Stimulated activated CD4-positive, alpha-beta T cell treated with anti-CD3 and anti-CD28 coated beads, Interleukin-1b, Interleukin-23, amount 100 ng/mL, for 1 hour (primary cell): Measurements from ENCODE around the gene SH2D7.

Experiments
- DNase-seq, 2 donors: peaks; one replicate each; pipeline ENCODE4 v3.0.0-alpha.2; 2020; ENCODE audit warnings: low read depth in 2 of 2

The SH2D7 gene

DNA sequence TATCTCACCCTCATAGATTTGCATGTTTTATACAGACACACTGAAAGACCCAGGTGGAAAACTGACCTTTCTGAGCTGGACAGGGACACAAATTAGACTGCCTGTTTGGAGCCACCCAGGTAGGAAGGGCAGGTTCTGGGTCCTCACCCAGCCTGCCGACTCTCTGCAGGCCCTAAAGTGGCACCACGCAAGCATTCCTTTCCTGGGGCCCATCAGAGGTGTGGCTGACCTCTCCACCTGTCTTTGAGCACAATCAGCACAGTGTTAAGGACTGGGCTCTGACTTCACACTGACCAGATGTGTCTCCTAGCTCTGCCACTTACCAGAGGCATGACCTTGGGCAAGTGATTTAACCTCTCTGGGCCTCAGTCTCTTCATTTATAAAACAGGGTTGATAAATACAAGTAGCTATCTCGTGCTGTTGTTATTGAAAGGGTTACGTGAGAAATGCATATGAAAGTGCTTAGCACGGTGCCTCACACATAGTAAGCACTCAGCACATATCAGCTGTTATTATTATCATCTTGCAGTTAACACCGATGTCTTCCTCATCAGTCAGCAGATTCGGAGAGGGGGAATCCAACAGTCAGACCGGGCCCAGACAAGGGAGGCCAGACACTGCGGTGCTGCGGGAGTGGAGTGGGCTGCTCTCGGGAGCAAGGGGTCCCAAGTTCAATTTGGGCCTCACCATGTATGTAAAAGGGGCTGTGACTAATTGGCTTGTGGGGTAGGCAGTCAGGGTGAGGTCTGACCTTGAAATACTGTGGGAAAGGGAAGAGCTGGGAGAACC is 12.9 kb upstream of the SH2D7 start:
- DNase-seq: no peak

GRCh38 chr15:78080088-78080460 is 12.3 kb upstream of the SH2D7 start:
- no peak for DNase-seq

- DNase-seq: no peak
These were observed 10.1 kb upstream of the SH2D7 start for GRCh38 chr15:78082106-78082742.

DNA sequence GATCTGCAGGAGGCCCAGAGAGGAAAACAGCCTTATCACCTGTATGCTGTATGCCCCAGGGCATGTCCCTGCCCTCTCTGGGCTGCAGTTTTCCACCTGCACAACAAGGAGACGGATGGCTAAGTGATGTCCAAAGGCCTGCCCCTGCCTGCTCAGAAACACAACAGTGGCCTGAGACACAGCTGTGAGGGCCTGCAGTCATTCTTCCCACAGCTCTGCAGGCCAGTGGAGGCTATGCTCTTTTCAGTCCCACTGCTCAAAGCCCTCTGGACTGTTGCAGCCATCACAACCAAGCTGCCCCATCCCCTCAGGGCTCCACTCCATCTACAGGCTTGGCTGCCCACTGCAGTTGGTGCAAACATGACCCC is 9.6 kb upstream of the SH2D7 start:
- DNase-seq: no peak

DNA sequence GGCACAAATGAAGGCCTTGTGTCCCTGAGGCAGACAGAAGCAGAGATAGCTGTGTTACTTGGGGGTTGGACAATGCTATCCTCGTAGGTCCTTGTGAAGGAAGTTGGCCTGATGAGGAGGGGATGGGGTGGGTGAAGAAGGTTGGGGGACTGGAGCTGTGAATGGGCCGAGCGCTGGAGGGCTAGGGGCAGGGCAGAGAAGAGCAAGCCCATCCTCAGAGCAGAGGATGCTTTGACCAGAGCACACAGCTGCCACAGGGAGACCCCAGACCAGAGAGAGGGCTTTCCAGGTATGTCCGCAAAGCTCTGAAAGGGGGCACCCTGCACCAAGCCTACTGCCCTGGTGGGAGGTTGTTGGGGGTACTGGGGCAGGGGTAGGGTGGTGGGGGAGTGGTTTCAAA is 9.2 kb upstream of the SH2D7 start:
- DNase-seq: no peak

DNA sequence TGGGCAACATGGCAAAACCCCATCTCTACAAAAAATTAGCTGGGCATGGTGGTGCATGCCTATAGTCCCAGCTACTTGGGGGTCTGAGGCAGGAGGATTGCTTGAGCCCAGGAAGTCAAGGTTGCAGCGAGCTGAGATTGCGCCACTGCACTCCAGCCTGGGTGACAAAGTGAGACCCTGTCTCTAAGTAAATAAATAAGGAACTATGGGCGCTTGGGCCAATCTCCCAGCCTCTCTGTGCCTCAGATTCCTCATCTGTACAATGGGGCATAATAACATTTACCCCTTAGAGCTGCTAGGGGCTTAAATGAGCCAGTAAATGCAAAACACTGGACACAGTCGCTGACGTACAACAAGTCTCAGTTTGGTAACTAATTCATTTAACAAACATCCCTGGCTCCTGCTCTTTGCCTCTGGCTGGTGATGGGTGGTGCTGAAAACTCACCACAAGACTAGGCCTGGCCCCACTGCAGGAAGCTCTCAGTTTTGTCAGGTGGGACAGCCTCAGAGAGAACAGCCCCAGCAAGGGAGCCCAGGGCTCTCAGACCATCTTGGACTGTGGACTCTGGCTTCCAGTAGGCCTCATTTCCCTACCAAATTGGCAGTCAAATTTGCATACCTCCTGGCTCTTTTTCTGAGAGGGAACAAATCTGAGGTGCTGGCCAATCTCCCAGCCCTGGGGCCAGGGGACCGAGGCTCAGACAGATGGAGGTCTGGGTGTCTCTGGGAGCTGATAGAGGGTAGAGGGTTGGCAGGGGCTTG is 8.5 kb upstream of the SH2D7 start:
- no peak for DNase-seq

GRCh38 chr15:78084449-78084750 is 8.0 kb upstream of the SH2D7 start:
- DNase-seq: no peak

- DNase-seq: no peak
These were observed 6.4 kb upstream of the SH2D7 start for GRCh38 chr15:78085928-78086327.

GRCh38 chr15:78087951-78088772 is 4.2 kb upstream of the SH2D7 start:
- no peak for DNase-seq

DNA sequence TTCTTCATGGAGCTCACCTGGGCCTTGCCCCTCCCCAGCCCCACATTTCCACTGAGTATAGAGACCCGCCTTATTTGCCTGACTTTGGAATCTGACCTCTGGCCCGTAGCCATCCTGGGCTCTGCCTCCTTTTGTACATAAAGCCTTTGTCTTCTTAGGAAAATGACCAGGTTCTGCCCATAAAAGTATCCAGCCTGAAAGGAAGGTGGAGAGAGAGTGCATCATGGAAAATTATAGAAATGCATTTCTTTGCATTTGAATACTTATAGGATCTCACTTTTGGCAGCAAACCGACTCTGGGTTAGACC is 3.6 kb upstream of the SH2D7 start:
- DNase-seq: no peak

DNA sequence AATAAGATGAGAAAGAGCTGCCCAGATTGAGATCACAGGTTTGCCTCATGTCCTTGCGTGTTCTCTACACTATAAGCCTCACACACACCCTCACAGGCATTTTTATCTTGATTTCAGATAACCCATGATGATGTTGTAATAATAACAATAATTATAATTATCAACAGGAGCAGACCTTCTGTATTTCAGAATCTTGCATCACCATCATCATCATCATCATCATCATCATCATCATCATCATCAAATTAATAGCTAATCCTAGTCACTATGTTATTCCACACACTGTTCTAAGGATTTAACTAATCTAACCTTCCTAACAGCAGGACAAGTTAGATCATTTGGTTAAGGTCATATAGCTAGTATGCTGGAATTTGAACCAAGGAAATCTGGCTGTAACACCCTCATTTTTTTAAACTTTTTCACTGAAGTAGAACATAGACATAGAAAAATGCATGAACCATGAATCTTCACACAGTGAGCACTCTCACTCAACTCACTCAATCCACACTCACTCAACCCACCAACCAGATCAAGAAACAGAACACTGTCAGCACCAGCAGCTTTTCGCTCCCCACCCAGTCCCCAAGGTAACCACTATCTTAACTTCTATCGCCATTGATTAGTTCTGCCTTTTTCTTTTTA is 1.8 kb upstream of the SH2D7 start:
- DNase-seq: no peak

GRCh38 chr15:78093242-78094020 is 1.1 kb downstream of the SH2D7 start:
- DNase-seq: no peak

GRCh38 chr15:78097667-78098066 is 5.3 kb downstream of the SH2D7 start:
- no peak for DNase-seq

DNA sequence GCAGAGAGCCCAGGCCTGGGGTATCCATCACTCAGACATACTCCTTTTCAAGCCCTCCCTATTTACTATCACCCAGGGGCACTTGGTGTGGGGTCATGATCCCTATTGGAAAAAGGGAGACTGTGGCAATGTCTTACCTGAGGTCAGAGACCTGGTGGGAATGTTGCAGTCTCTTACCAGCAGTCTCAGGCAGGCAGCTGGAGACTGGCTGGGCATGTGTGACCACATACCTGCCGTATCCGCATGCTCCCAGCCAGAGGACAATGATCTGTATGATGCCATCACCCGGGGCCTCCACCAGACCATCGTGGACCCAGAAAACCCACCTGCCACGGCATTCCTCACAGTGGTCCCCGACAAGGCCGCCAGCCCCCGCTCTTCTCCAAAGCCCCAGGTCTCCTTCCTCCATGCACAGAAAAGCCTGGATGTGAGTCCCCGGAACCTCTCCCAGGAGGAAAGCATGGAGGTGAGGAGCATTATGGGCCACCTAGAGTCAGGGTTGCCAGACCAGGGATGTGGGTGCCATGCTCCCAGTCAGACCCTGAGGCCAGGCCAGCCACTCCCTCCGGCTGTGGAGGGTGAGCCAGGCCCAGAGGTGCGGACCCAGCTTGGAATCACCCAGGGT is 5.9 kb downstream of the SH2D7 start:
- DNase-seq: no peak

GRCh38 chr15:78100886-78101285 is 8.5 kb downstream of the SH2D7 start:
- DNase-seq: no peak

- no peak for DNase-seq
These were observed 9.2 kb downstream of the SH2D7 start for GRCh38 chr15:78101423-78102105.

DNA sequence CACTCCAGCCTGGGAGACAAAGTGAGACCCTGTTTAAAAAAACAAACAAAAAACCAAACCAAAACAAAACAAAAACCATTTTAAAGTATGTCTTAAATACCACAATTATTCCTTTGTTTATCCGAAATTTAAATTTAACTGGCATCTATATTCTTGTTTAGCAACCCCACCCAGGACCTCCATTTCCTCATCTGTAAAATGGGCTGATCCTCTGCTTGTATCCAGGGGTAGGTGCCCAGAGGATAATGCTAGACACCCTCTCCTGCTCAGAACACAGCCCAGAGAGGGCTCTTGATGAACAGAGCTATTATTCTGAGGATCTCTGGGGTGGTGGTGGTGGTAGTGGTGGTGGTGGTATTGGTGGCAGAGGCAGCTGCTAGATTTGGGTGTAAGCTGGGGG is 9.8 kb downstream of the SH2D7 start:
- DNase-seq: no peak

DNA sequence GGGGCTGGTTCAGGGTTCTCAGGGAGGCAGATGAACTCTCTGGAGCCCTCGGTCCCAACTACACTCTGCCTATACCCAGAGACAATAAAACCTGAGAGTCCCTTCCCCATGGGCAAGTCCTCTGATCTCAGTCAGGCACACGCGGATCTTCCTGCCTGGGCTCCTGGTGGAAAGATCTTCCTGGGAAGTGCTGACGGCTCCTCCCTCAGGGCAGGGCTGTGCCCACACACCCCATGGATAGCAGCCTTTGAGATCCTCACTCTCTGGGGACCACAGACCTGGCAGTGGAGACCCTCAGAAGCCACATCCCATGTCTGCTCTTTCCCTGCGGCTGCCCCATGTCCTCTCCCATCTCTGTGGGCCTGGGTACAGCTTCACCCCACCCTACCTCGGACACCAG is 10.4 kb downstream of the SH2D7 start:
- DNase-seq: no peak

- DNase-seq: no peak
These were observed 11.2 kb downstream of the SH2D7 start for GRCh38 chr15:78103406-78104118.

GRCh38 chr15:78104119-78104479 is 11.7 kb downstream of the SH2D7 start:
- no peak for DNase-seq
